NCI-H1930 (cell line): ENCODE results near the gene LCP1.
"Not testable (repeated sequence)": the region's sequence is repeated elsewhere in the genome, so short reads cannot be mapped to it uniquely, and the experiment has no call there.

Experiments used
- DNase-seq, 2 experiments: peaks; one replicate each; lab custom pipeline; 2025; lab: John Stamatoyannopoulos, UW

LCP1 gene

DNA sequence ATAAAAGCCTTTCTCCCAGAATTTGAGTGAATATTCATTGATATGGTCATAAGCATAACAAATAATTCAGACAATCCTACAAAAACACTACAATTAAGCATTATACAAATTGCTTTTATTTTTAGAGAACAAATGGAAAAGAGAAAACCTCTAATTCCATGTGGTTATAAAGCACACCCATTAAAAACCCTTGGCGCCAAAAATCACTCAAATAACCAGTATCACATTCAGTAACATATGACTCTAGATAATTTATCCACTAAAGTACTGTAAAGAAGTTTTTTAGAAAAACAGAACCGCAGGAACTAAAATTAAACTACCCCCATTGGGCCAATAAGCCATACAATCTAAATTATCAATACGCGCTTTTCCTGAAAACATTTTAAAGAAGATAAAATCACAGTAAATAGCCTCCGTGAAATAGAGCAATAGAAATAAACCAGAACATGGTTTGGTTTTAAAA lies 569 bp downstream of the LCP1 start:
- DNase-seq: no peak

DNA sequence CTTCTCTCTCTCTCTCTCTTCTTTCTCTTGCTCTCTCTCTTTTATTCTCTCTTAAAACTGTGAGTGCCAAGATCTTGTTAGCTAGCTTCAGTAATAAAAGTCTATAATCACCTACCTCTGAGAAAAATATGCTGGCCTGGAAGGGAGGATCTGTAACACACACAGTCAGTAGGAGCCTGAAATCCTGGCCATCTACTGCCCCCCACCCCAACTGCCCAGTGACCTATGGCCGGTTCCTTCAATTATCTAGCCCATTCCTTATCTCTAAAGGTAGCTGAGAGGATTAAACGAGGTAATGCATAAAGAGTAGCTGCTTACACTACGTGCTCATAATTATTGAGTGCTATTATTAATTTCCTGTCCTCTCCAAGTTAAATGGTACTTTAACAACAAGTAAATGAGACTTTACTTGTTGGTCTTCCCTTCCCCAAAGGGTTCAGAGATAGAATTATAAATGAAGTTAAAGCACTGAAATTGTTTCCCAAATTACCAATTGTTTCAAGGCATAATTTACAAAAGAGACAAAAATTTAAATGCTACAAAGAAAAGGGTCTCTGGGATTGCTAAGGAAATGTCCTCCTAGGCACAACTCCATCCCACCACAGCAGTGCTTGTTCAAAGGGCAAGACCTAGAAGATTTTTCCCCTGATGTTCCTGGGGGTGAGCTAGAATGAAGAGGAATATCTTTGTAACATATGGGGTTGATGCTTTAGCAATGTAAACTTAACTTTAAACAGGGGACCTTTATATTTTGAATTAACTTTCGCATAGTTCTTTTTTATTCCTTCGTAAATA lies 1.8 kb downstream of the LCP1 start:
- DNase-seq: no peak

DNA sequence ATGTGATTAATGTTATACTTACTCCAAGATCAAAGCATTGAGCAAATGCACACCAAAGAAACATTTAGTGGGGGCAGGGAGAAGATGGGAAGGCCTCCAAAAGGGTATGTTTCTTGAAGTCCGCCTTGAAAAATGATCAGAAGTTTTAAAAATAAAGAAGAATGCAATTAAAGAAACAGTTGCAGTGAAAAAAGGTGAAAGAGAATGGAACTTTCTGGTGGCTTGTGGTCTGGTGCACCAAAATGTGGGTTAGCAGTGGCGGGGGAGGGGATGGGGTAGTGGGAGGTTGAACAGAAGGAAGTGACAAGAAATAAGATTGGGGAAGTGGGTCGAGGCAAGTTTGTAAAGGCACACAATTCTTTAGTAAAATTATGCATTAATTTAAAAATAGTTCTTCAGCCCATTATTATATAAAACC lies 2.5 kb downstream of the LCP1 start:
- no peak for DNase-seq

DNA sequence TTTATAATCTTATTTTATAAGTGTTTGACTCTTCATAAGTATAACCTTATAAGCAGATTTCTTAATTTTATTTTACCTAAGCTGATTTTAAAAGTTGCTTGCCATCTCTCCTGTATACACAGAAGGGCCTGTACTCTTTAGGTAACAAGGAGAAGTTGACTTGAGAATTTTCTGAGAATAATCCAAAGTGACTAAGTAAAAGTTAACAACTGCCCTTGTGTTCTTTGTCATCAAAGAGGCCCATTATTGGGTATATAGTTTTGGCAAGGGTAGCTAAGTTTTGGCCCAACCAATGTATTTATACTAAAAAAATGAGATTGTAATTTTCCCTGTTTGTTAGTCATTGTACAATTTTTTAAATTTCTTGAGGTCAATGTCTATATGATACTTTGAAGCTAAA lies 3.2 kb downstream of the LCP1 start:
- DNase-seq: no peak

DNA sequence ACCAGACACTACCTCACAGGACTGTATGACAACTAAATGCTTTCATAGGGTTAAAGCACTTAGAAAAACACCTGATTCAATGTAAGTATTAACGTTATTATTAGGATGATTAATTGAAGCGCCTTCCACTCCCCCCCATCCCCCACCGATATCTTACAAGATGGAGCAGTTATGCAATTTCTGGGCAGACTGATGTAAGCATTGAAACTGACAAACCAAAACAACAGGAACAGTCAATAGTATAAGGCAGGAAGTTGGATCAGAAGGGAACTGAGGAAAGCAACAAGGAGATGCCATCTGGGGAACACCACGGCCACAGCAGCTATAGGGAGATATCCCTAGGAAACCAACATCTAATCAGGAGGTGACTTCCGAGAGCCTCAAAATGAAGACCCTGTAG lies 3.8 kb downstream of the LCP1 start:
- no peak for DNase-seq

DNA sequence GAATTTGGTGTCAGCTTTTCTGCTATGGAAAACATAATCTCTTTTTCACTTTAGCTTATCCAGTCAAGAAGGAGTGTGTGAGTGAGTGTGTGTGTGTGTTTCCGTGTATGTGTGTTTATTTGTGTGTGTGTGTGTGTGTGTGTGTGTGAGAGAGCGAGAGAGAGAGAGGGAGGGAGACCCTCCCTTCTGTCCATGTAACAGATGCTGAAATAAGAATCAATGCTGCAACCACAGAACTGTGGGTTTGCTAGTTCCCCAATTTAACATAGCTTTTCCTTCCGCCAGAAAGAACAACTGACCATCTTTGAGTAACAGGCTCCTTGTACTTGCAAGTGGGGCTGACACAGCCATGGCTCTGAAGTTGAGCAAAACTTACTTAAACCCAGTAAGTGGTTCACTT lies 5.2 kb downstream of the LCP1 start:
- DNase-seq: no peak

DNA sequence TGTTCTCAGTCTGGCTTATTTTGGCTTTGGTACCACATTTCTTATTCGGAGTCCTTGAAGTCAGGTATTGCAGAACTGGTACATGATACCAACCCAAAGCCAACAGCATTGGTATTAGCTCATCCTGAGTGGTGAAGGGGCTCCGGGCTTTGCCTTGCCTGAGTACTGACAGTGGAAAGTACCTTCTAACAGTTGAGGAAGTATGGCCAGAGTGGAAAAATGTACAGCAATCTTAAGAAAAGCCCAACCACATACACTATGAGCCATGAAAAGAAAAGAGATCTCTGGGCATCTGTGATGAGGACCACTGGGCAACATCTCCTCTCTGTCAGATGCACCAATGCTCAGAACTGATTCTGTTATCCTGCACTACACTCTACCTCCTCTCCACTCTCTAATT lies 8.3 kb downstream of the LCP1 start:
- DNase-seq: no peak

DNA sequence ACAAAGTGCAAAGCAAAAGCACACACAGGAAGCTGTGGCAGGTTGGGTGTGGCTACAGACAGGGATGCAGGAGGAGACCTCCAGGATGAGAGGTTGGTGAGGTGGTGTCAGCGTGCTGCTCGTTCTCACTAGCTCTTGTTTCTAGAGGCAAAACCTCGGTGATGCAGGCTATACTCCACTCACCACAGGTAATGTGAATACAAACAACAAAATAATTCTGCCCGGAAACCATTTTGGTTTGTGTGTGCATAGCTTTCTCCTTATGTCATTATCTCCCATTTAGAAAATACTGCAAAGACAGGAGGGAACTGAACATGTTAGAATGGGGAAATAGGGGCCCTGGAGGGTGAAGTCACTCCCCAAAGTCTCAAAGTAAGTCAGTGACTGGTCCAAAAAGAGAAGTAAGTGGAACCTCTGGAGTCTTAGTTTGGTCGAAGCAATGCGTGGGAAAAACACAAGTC lies 9.4 kb downstream of the LCP1 start:
- no peak for DNase-seq

DNA sequence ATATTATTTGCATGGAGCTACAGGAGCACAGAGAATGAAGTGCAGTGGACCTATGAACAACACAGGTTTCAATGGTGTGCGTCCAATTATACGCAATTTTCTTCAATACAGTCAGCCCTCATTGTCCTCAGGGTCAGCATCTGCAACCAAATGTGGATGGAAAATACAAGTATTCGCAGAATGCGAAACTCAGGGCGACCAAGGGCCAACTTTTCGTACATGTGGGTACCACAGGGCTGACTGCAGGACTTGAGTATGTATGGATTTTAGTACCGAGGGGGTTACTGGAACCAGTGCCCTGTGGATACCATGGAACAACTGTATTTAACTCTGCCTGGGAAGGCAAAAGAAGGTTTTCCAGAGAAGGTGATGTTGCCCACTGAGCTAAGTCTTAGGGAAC lies 10.2 kb downstream of the LCP1 start:
- no peak for DNase-seq

DNA sequence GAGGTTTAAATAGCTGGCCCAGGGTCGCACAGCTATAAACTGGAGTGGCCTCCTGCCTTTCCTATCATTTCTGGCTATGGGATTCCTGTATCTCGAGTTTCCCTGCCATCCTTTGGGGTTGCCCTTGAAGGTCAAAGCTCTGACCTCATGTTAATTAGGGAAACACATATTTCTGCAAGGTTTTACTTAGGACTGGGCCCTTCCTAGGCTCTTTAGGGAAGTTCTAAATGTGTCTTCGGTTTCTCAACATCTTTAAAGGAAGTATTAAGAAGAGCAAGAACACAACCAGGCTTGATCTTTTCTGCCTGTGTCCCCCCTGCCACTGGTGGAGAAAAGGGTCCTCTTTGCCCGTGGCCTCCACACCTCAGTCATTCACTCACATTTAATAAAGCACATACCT lies 10.8 kb downstream of the LCP1 start:
- DNase-seq: no peak

DNA sequence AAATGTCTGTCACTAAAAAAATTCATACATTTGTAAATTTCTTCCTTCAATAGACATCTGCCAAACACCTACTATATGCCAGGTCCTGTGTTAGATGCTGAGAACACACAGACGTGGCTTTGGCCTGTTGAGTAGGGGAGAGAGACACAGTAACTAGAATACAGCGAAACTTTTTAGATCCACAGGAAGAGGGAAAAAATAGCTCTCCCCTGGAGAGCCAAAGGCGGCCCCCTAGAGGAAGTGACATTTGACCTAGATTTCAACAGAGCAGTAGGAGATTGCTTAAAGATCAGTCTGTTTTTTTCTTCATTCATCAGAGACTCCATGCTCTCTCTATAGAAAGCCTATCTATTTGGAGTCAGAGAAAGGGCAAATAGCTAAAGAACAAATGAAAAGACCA lies 11.3 kb downstream of the LCP1 start:
- no peak for DNase-seq

DNA sequence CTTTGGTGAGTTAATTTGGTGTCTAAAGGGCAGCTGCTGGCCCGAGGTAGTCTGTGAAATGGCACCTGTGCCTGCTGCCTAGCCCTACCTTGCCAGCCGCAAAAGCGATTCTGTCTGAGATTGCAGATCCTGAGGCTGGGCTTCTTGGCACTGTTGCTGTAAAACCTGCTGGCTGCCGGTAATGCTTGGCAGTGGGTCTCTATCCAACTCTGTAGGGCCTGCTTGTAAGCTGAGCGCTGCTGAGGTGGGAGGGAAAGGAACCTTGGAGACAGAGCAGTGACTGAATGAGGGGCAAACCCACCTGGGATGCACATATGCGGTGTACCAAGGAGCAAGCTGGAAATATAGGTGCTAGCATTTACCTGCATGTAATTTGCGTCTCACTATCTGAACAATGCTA lies 11.7 kb downstream of the LCP1 start:
- DNase-seq: no peak

DNA sequence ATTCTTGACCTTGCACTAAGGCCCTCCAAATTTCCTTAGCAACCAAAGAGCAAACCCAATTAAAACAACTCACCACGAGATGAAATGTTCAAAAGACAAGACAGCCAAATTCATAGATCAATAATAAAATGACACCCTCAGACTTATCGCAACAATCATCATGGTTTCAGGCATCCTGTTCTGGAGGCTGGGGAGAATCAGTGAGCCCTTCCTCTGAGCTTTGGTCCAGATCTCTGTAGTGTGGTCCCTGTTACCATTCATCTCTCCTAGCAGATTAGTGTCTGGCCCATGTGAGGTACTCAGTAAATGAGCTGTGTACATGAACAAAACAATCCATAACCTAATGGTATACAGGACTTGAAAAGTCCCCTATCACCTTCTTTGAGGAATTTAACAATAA lies 12.2 kb downstream of the LCP1 start:
- DNase-seq: no peak

DNA sequence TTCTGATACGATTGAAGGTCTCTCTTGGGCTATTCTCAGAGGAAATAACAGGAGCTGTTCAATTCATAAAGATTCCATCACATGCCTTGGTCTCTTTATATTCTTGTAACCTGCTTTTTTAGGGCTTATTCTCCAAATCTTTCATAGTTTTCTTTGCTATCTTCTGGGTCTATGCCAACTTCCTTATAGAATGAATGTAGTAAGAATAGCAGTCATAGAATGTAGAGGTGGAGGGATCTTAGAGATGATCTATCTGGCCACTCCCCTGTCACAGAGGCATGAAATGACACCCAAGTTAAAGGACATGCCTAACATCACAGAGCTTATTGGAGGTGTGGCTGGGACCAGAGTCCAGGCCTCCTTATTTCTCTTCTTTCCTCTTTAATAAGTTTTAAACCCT lies 13.2 kb downstream of the LCP1 start:
- DNase-seq: no peak

DNA sequence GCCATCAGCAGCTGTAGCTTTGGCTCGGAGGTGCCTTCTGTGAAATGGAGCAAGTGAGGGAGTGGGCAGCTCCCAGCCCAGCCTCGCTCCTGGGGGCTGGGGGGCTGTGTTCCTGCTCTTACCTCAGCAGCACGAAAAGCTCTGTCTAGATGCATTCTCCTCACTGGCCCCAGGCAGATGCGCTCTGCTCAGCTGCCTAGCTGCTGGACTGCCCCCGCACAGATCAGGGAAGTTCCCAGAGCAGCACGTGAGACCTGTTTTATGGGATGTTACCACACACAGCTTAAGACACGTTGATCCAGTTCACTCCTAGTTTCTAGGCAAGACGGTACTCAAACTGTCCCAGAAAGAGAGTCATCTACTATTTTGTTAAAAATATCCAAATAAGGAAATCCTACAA lies 13.6 kb downstream of the LCP1 start:
- DNase-seq: no peak

DNA sequence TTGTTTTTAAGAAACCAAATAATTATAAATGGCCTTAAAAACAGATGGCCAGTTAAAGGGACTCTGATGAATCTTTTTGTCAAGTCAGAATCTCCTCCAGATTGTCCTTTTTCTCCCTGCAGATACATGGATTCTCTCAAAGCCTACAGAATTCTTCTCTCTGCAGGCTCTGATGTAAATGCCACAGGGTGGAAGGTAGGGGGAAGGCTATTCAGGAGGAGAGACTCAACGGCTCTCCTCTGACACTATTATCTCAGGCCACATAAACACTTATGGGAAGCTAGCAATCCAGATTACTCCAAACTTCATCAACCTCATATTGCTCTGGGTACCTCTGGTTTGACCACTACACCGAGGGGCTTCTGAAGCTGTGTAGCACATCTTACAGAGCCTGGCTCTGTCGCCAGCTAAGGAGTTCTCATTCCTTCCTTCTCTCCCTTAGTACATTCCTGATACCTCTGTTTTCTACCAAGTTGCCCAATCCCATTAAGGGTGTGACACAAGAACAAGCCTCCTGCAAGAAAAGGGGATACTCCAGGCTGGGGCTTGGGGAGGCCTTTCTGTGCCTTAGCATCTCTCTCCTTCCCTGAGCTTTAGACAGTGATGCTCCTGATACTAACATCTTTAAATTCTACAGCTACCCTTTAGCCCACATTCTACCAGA lies 14.9 kb downstream of the LCP1 start:
- DNase-seq: no peak

DNA sequence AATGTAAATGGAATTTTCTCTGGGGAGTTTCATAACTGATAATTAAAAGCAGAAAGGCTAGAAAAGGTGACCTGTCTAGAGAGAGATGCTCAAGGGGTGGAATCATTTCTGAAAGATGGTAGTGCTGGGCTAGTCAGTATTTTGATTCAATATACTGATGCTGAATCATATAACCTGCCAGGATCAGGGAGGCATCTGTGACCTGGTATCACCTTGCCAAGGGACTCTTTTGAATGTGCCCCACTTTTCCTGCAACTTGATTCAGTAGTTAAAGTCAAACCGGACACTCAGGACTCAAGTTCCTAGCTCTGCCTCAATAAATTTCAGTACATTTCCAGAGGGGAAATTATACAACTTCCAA lies 15.8 kb downstream of the LCP1 start:
- DNase-seq: no peak

DNA sequence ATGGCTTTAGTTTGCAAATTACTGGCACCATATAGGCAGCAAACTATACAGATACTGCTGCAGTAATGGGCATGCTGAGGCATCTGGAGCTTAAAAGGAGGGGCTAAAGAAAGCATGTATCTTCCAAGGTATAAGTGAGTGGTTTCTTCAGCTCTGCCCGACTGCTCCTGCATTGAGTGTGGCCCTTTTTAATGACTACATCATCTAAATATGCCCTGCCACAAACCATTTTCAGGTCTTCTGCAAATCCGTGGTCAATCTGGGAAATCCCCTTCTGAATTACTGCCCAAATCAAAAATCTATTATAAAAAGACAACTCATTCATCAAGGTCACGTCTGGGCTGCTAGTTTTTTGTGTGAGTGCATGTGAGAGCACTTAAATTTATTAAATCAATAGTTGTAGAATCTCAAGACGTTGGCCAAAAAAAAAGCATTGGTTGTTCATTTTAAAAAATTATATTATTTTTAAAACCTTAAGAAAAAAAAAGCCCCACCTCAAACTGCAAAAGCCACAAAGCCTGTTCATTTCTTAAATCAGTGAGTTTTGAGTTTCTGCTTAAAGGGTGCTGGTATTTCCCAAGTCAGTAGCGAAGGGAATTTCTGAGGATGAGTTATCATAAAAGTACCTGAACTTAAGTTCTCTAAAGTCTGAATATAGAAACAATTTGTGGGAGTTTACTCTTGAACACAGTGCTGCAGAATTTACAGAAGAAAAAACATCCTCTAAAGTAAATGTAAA lies 16.3 kb downstream of the LCP1 start:
- DNase-seq: no peak

DNA sequence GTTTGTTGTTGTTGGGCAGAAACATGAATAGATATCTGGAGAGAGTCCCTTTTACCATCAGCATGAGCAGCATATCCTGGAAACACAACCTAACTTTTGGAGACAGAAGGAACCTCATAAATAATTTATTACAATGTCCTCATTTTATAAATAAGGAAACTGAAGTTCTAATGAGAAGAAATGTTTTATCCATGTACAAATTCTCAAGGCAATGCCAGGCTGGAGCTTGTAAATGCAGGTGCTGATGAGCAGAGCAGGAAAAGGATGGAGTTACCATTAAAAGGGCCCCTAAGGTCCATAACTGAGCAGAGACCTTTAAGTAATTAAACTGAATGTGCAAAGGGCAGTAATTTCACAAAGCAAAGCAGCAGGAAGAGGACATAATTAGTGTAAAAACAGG lies 17.3 kb downstream of the LCP1 start:
- no peak for DNase-seq

DNA sequence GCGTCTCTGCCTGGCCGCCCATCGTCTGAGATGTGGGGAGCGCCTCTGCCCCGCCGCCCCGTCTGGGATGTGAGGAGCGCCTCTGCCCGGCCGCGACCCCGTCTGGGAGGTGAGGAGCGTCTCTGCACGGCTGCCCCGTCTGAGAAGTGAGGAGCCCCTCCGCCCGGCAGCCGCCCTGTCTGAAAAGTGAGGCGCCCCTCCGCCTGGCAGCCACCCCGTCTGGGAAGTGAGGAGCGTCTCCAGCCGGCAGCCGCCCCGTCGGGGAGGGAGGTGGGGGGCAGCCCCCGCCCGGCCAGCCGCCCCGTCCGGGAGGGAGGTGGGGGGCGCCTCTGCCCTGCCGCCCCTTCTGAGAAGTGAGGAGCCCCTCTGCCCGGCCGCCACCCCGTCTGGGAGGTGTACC lies 19.2 kb downstream of the LCP1 start:
- DNase-seq: not testable (repeated sequence)

DNA sequence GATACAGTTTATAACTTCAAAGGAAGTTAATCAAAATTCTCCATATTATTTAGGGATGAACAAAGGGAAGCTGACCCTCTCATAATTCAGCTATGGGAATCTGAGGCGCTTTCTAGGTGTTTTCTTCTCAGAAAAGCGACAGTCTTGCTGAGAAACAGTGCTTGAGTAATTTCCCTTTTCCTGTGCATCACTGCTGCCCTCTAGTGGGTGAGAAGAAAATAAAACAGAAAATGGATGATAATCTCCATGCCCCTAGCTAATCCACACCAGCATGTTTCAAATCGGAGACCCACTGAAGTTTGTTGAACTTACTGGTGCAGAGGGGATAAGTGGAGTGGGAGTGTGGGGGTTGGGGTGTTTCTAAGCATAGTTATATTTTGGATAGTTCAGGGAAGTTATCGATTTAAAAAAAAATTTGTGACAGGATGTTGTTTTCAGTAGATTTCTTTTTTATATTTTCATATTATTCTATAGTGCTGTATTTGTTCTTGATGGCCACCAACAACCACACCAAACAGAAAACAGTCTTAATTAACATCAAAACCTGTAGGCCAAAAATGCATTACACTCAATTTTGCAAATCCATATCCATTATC lies 21.4 kb downstream of the LCP1 start:
- DNase-seq: peak in 1 of 2 experiments; percentile 38

DNA sequence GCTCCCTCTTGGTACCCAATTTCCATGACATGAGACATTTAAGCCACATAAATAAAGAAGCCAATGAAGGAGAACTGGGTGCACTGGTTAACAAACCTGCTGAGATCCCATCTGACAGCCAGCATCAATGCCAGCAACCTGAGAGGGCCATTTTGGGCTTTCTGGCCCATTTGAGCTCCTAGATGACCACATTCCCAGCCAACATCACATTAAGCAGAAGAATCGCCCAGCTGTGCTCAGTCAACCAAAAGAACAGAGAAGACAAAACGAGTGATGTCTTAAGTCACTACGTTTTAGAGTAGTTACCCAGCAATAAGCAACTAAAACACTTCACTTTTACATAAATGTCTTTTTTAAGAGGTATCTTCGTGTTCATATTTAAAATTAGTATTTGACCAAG lies 21.9 kb downstream of the LCP1 start:
- no peak for DNase-seq

DNA sequence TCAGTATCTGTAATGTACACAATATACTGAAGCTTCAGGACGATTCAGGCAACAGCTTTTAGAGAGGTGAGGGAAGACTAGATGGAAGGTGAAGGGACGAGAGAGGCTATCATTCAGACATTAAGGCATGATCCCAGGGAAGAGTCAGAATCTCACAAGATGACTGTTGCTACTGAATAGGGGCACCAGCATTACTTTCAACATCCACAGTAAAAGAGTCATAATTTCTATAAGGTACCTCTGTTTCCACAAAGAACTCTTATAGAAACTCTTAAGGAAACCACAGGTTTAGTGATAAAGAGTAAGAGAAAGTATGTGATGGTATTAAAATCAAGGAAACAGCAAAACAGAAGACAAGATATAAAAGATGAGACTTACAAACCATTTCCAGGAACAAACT lies 23.0 kb downstream of the LCP1 start:
- no peak for DNase-seq
